ENCODE results near the gene TUBGCP6. TPM values are rescaled to one million over a fixed set of nuclear protein-coding genes. Genes with fewer than 3 reads are reported as not detected.

TUBGCP6 gene
- total and polyA plus RNA-seq, 2 donors (not counting 1 experiment from before 2014, with no cell fraction given): 137 to 178 TPM

GRCh38 chr22:50248196-50249081 lies 3.6 kb upstream of the TUBGCP6 start:
- Mint-ChIP-seq H3K4me1 (peaks cover 39% of the 10 kb centered on the region), H3K9me3 (ENCODE audit: insufficient read depth) (no peaks in the 10 kb centered on the region), H3K27me3 (no peaks in the 10 kb centered on the region), H3K4me3 (no peak overlapping the region), H3K27ac (no peak overlapping the region)
- ATAC-seq (ENCODE audit: low read depth) (no peak), DNase-seq (no peak)
- peaks cover 0 to 29% of the 10 kb centered on the region in 2 experiments for H3K36me3 ChIP-seq (replicated peaks in 1 of 2; ENCODE audit: control extremely low read depth in 1 of 2, control insufficient read depth in 1 of 2, extremely low read depth in 1 of 2, insufficient read depth in 2 of 2, low read length in 1 of 2)
- H3K79me2 ChIP-seq (ENCODE audit: control insufficient read depth, insufficient read depth, low read length): peaks cover 42% of the 10 kb centered on the region
- H3K9ac ChIP-seq (ENCODE audit: low read length): no peak overlapping the region
- intact Hi-C loops (cut with micrococcal nuclease): no loop called here
- no peak overlapping the region for H3K4me3 ChIP-seq (ENCODE audit: control extremely low read depth in 1 of 5, extremely low read depth in 1 of 5, insufficient read depth in 1 of 5, low read depth in 2 of 5, low read length in 4 of 5)
- TF ChIP-seq CTCF (IDR thresholded peaks at IDR 0.05) (no peak), EZH2 (IDR thresholded peaks at IDR 0.05; ENCODE audit: borderline replicate concordance, insufficient read depth, low read depth, low read length, poor library complexity, severe bottlenecking) (no peak)
- POLR2A ChIA-PET: interaction anchor here (0.6 kb wide), 1 partner anchor 59 kb away, joined by 5 read pairs; the partner anchor contains the start of gene PLXNB2
- peaks cover 27 to 61% of the 10 kb centered on the region in 2 donors for H3K4me1 ChIP-seq (ENCODE audit: control insufficient read depth in 2 of 2, insufficient read depth in 2 of 2, low read length in 2 of 2)
- H4K20me1 ChIP-seq (ENCODE audit: control insufficient read depth, insufficient read depth, low read length, poor library complexity, severe bottlenecking): peaks cover 51% of the 10 kb centered on the region
- H2AFZ ChIP-seq (ENCODE audit: insufficient read depth, low read depth, low read length, poor library complexity, severe bottlenecking): no peak overlapping the region
- no peaks in the 10 kb centered on the region for H3K9me3 ChIP-seq (ENCODE audit: control extremely low read depth in 1 of 3, control insufficient read depth in 2 of 3, insufficient read depth in 1 of 3, low read length in 2 of 3)
- CTCF ChIA-PET: no interaction called here
- 96% methylated on average over 28 of the region's 29 CpGs for WGBS (ENCODE audit: insufficient coverage)
- no peak overlapping the region for H3K27ac ChIP-seq (ENCODE audit: low read length in 2 of 2)
- H3K4me2 ChIP-seq (replicated peaks; ENCODE audit: low read depth, low read length, poor library complexity, severe bottlenecking): no peak overlapping the region
- no peaks in the 10 kb centered on the region for H3K27me3 ChIP-seq (replicated peaks in 1 of 4; ENCODE audit: control extremely low read depth in 1 of 4, control insufficient read depth in 3 of 4, insufficient read depth in 4 of 4, low read length in 3 of 4)

DNA sequence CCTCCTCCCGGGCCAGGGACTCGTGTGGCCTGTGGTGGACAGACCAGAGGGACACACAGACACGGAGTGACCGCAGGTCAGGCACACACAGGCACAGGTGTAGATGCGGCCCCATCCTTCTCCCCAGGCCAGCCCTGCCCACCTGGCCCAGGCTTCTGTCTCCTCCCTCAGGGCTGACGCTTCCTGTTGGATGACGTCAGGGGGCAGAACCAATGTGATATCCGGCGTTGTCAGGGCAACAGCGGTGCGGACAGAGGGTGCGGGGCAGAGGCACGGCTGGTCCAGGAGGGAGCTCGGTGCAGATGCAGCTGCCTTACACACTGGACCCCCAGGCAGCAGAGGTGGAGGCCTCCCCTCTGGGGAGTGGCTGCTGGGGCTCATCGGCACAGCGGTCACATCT lies 2.9 kb upstream of the TUBGCP6 start:
- H2AFZ ChIP-seq (ENCODE audit: insufficient read depth, low read depth, low read length, poor library complexity, severe bottlenecking): no peak overlapping the region
- intact Hi-C loops (cut with micrococcal nuclease): no loop called here
- peaks cover 58% of the 10 kb centered on the region for H4K20me1 ChIP-seq (ENCODE audit: control insufficient read depth, insufficient read depth, low read length, poor library complexity, severe bottlenecking)
- H3K27me3 Mint-ChIP-seq: no peaks in the 10 kb centered on the region
- H3K27ac Mint-ChIP-seq: peak overlapping the region; percentile 73
- H3K27ac ChIP-seq (ENCODE audit: low read length in 2 of 2): no peak overlapping the region
- no peak overlapping the region for H3K4me2 ChIP-seq (replicated peaks; ENCODE audit: low read depth, low read length, poor library complexity, severe bottlenecking)
- ChIA-PET POLR2A (interaction anchor here (0.6 kb wide), 1 partner anchor 60 kb away, joined by 5 read pairs; the partner anchor contains the start of gene PLXNB2), CTCF (no interaction called here)
- no peaks in the 10 kb centered on the region for H3K27me3 ChIP-seq (replicated peaks in 1 of 4; ENCODE audit: control extremely low read depth in 1 of 4, control insufficient read depth in 3 of 4, insufficient read depth in 4 of 4, low read length in 3 of 4)
- no peak for TF ChIP-seq EZH2 (IDR thresholded peaks at IDR 0.05; ENCODE audit: borderline replicate concordance, insufficient read depth, low read depth, low read length, poor library complexity, severe bottlenecking)
- TF ChIP-seq CTCF (IDR thresholded peaks at IDR 0.05): no peak
- WGBS (ENCODE audit: insufficient coverage): 67% methylated on average over 16 of the region's 16 CpGs
- no peak overlapping the region for H3K9ac ChIP-seq (ENCODE audit: low read length)
- no peaks in the 10 kb centered on the region for H3K9me3 ChIP-seq (ENCODE audit: control extremely low read depth in 1 of 3, control insufficient read depth in 2 of 3, insufficient read depth in 1 of 3, low read length in 2 of 3)
- H3K4me1 ChIP-seq (ENCODE audit: control insufficient read depth in 2 of 2, insufficient read depth in 2 of 2, low read length in 2 of 2): peaks cover 31 to 68% of the 10 kb centered on the region in 2 donors
- no peak overlapping the region for H3K4me3 ChIP-seq (ENCODE audit: control extremely low read depth in 1 of 5, extremely low read depth in 1 of 5, insufficient read depth in 1 of 5, low read depth in 2 of 5, low read length in 4 of 5)
- peaks cover 0 to 29% of the 10 kb centered on the region in 2 experiments for H3K36me3 ChIP-seq (replicated peaks in 1 of 2; ENCODE audit: control extremely low read depth in 1 of 2, control insufficient read depth in 1 of 2, extremely low read depth in 1 of 2, insufficient read depth in 2 of 2, low read length in 1 of 2)
- peaks cover 49% of the 10 kb centered on the region for H3K79me2 ChIP-seq (ENCODE audit: control insufficient read depth, insufficient read depth, low read length)
- no peaks in the 10 kb centered on the region for H3K9me3 Mint-ChIP-seq (ENCODE audit: insufficient read depth)
- ATAC-seq (ENCODE audit: low read depth) (no peak), DNase-seq (peak; percentile 74)
- peak overlapping the region; percentile 69 for H3K4me3 Mint-ChIP-seq
- peaks cover 41% of the 10 kb centered on the region for H3K4me1 Mint-ChIP-seq

Data from B cell (primary cell).